Naive thymus-derived CD4-positive, alpha-beta T cell (primary cell): Measurements from ENCODE around the gene HIPK2. TPM values are rescaled to one million over a fixed set of nuclear protein-coding genes. Genes with fewer than 3 reads are reported as not detected.

ENCODE experiments used
- ATAC-seq: fragments of 150-1000 bp; cut with Tn5 transposase; 2 replicates; pipeline ENCODE4 v1.10.0; 2021; ENCODE audit warnings: mild to moderate bottlenecking, moderate library complexity
- CTCF ChIA-PET: fragments of 350-600 bp; sonication (Branson Sonifier 250); formaldehyde crosslinking; loops from one replicate; lab custom pipeline; 2021; ENCODE audit warnings: antibody characterized with exemption; lab: Charles Lee
- POLR2A ChIA-PET: fragments of 350-600 bp; sonication (Branson Sonifier 250); formaldehyde crosslinking; loops from one replicate; lab custom pipeline; 2021; ENCODE audit warnings: antibody characterized with exemption, inconsistent platforms; lab: Charles Lee
- DNase-seq, 9 donors: peaks; one replicate each; pipeline versions ENCODE4 v3.0.0 to v3.0.0-alpha.2; 2020 to 2022; ENCODE audit warnings: mixed read lengths in 1 of 9
- H3K27ac ChIP-seq: one replicate; pipeline ENCODE4 v1.7.0; 2013; ENCODE audit warnings: mild to moderate bottlenecking, low read depth, low read length, moderate library complexity
- H3K27me3 ChIP-seq, 2 donors: one replicate each; pipeline ENCODE4 v1.7.0; 2013; ENCODE audit warnings: low read length in 2 of 2, mild to moderate bottlenecking in 2 of 2, moderate library complexity in 2 of 2; ENCODE audit not compliant: control insufficient read depth in 2 of 2, insufficient read depth in 2 of 2
- H3K36me3 ChIP-seq, 3 experiments: 1 replicate in 2 of 3; 2 replicates in 1 of 3; pipeline ENCODE4 v1.7.0; 2013; ENCODE audit warnings: low read length in 3 of 3, mild to moderate bottlenecking in 3 of 3, moderate library complexity in 1 of 3; ENCODE audit not compliant: insufficient read depth in 3 of 3, control insufficient read depth in 2 of 3
- H3K4me1 ChIP-seq, 2 donors: one replicate each; pipeline ENCODE4 v1.7.0; 2013; ENCODE audit warnings: low read length in 2 of 2, mild to moderate bottlenecking in 2 of 2, moderate library complexity in 1 of 2; ENCODE audit not compliant: control insufficient read depth in 2 of 2, insufficient read depth in 2 of 2
- H3K4me3 ChIP-seq: 2 replicates; pipeline ENCODE4 v1.7.0; 2013; ENCODE audit warnings: mild to moderate bottlenecking, low read length
- H3K9me3 ChIP-seq, 3 experiments: 1 replicate in 2 of 3; 2 replicates in 1 of 3; pipeline ENCODE4 v1.7.0; 2013; ENCODE audit warnings: low read length in 3 of 3; ENCODE audit not compliant: control insufficient read depth in 2 of 3
- H3K27ac Mint-ChIP-seq, 9 donors: one replicate each; pipeline ENCODE4 v1.8.0; 2020 to 2022; ENCODE audit warnings: mixed read lengths in 9 of 9, mild to moderate bottlenecking in 8 of 9, moderate library complexity in 5 of 9, inconsistent platforms in 2 of 9
- H3K27me3 Mint-ChIP-seq, 5 donors: one replicate each; pipeline ENCODE4 v1.8.0; 2021 to 2022; ENCODE audit warnings: mixed read lengths in 5 of 5, mild to moderate bottlenecking in 1 of 5
- H3K36me3 Mint-ChIP-seq, 5 donors: one replicate each; pipeline ENCODE4 v1.8.0; 2020 to 2022; ENCODE audit warnings: mixed read lengths in 5 of 5, mild to moderate bottlenecking in 3 of 5, inconsistent platforms in 1 of 5
- H3K4me1 Mint-ChIP-seq, 7 donors: one replicate each; pipeline ENCODE4 v1.8.0; 2020 to 2022; ENCODE audit warnings: mixed read lengths in 7 of 7, mild to moderate bottlenecking in 3 of 7, inconsistent platforms in 1 of 7
- H3K4me3 Mint-ChIP-seq, 10 donors: one replicate each; pipeline ENCODE4 v1.8.0; 2020 to 2022; ENCODE audit warnings: mild to moderate bottlenecking in 10 of 10, mixed read lengths in 10 of 10, moderate library complexity in 6 of 10, inconsistent platforms in 2 of 10
- H3K9me3 Mint-ChIP-seq, 11 donors: one replicate each; pipeline ENCODE4 v1.8.0; 2020 to 2022; ENCODE audit warnings: mixed read lengths in 11 of 11, mild to moderate bottlenecking in 4 of 11, inconsistent platforms in 1 of 11, moderate library complexity in 1 of 11
- intact Hi-C, 2 donors: fragments of 100-400 bp; cut with micrococcal nuclease; formaldehyde crosslinking; loops; one replicate each; pipeline ENCODE4 v1.15.1; 2023
- polyA plus RNA-seq, 2 donors: library from polyadenylated mRNA; unstranded; fragments of 300-500 nt; fragmentation: Illumina TruSeq; gene quantifications; one replicate each; pipeline ENCODE4 v1.2.3, GENCODE V29; 2021
- total RNA-seq, 6 experiments: library from RNA in 5 of 6; stranded (reverse) in 5 of 6; gene quantifications; 1 replicate in 5 of 6; 2 replicates in 1 of 6; pipeline ENCODE4 v1.2.3 and lab custom pipeline; 2021 to 2026

The HIPK2 gene
- total and polyA plus RNA-seq, 7 experiments from 2014 or later = 4.6 to 44.0 (median 36.1) TPM

- ATAC-seq (peak; percentile 81), DNase-seq (no peak)
- Histone ChIP-seq H3K4me3 (no peak overlapping the region), H3K27me3 (no peaks in the 10 kb centered on the region), H3K4me1 (peaks cover 0 to 4% of the 10 kb centered on the region in 2 donors), H3K9me3 (no peaks in the 10 kb centered on the region), H3K27ac (no peak overlapping the region), H3K36me3 (peaks cover 3 to 30% (median 4%) of the 10 kb centered on the region in 3 experiments)
- no peaks in the 10 kb centered on the region for H3K27me3 Mint-ChIP-seq
- H3K4me3 Mint-ChIP-seq = no peak overlapping the region
- ChIA-PET POLR2A (no interaction called here), CTCF (no interaction called here)
- H3K27ac Mint-ChIP-seq = no peak overlapping the region
- H3K9me3 Mint-ChIP-seq = no peaks in the 10 kb centered on the region
- peaks cover 4 to 33% (median 25%) of the 10 kb centered on the region in 5 donors for H3K36me3 Mint-ChIP-seq
- peaks cover 2 to 23% (median 9%) of the 10 kb centered on the region in 7 donors for H3K4me1 Mint-ChIP-seq
- intact Hi-C loops = no loop called here
These were observed 58.9 kb downstream of the HIPK2 start for GRCh38 chr7:139718859-139719258.

- Mint-ChIP-seq H3K4me3 (no peak overlapping the region), H3K27ac (no peak overlapping the region), H3K36me3 (peaks cover 4 to 39% (median 25%) of the 10 kb centered on the region in 5 donors), H3K4me1 (peaks cover 0 to 17% (median 3%) of the 10 kb centered on the region in 7 donors), H3K27me3 (no peaks in the 10 kb centered on the region), H3K9me3 (no peaks in the 10 kb centered on the region)
- intact Hi-C loops = no loop called here
- ChIA-PET CTCF (no interaction called here), POLR2A (no interaction called here)
- no peaks in the 10 kb centered on the region for H3K27me3 ChIP-seq
- ATAC-seq (no peak), DNase-seq (no peak)
- H3K9me3 ChIP-seq = no peaks in the 10 kb centered on the region
- H3K36me3 ChIP-seq = peaks cover 3 to 37% (median 4%) of the 10 kb centered on the region in 3 experiments
- no peak overlapping the region for H3K4me3 ChIP-seq
- peaks cover 0 to 4% of the 10 kb centered on the region in 2 donors for H3K4me1 ChIP-seq
- H3K27ac ChIP-seq = no peak overlapping the region
These were observed 59.7 kb downstream of the HIPK2 start for GRCh38 chr7:139718141-139718540.

GRCh38 chr7:139716156-139716942 lies 61.4 kb downstream of the HIPK2 start:
- ChIA-PET CTCF (no interaction called here), POLR2A (no interaction called here)
- Mint-ChIP-seq H3K36me3 (peaks cover 7 to 52% (median 29%) of the 10 kb centered on the region in 5 donors), H3K4me1 (peaks cover 0 to 16% (median 8%) of the 10 kb centered on the region in 7 donors), H3K27ac (peak overlapping the region in 1 of 9 donors; percentile 26), H3K4me3 (no peak overlapping the region), H3K27me3 (no peaks in the 10 kb centered on the region), H3K9me3 (no peaks in the 10 kb centered on the region)
- Histone ChIP-seq H3K27ac (no peak overlapping the region), H3K4me3 (no peak overlapping the region), H3K9me3 (no peaks in the 10 kb centered on the region), H3K36me3 (peaks cover 3 to 52% (median 4%) of the 10 kb centered on the region in 3 experiments), H3K4me1 (peaks cover 0 to 4% of the 10 kb centered on the region in 2 donors), H3K27me3 (no peaks in the 10 kb centered on the region)
- ATAC-seq (no peak), DNase-seq (no peak)
- intact Hi-C loops = no loop called here

- ChIA-PET POLR2A (no interaction called here), CTCF (no interaction called here)
- no peak overlapping the region for H3K27ac Mint-ChIP-seq
- intact Hi-C loops = no loop called here
- H3K27ac ChIP-seq = no peak overlapping the region
- peaks cover 7 to 59% (median 29%) of the 10 kb centered on the region in 5 donors for H3K36me3 Mint-ChIP-seq
- no peaks in the 10 kb centered on the region for H3K27me3 ChIP-seq
- DNase-seq = no peak
- H3K9me3 ChIP-seq = no peaks in the 10 kb centered on the region
- H3K4me3 Mint-ChIP-seq = no peak overlapping the region
- H3K4me1 ChIP-seq = no peaks in the 10 kb centered on the region
- no peaks in the 10 kb centered on the region for H3K27me3 Mint-ChIP-seq
- H3K36me3 ChIP-seq = peaks cover 3 to 52% (median 4%) of the 10 kb centered on the region in 3 experiments
- no peak for ATAC-seq
- peaks cover 0 to 22% (median 13%) of the 10 kb centered on the region in 7 donors for H3K4me1 Mint-ChIP-seq
- H3K9me3 Mint-ChIP-seq = no peaks in the 10 kb centered on the region
- no peak overlapping the region for H3K4me3 ChIP-seq
These were observed 62.5 kb downstream of the HIPK2 start for GRCh38 chr7:139715194-139715815.

GRCh38 chr7:139714163-139714901 lies 63.5 kb downstream of the HIPK2 start:
- Histone ChIP-seq H3K27ac (no peak overlapping the region), H3K4me3 (no peak overlapping the region), H3K9me3 (no peaks in the 10 kb centered on the region), H3K27me3 (no peaks in the 10 kb centered on the region), H3K36me3 (peaks cover 3 to 52% (median 4%) of the 10 kb centered on the region in 3 experiments), H3K4me1 (no peaks in the 10 kb centered on the region)
- intact Hi-C loops = no loop called here
- Mint-ChIP-seq H3K27ac (no peak overlapping the region), H3K4me3 (no peak overlapping the region), H3K4me1 (peaks cover 0 to 24% (median 16%) of the 10 kb centered on the region in 7 donors), H3K9me3 (no peaks in the 10 kb centered on the region), H3K36me3 (peaks cover 7 to 65% (median 31%) of the 10 kb centered on the region in 5 donors), H3K27me3 (no peaks in the 10 kb centered on the region)
- POLR2A ChIA-PET = no interaction called here
- CTCF ChIA-PET = no interaction called here
- DNase-seq (no peak), ATAC-seq (peak; percentile 40)

GRCh38 chr7:139713526-139714162 lies 64.2 kb downstream of the HIPK2 start:
- CTCF ChIA-PET = no interaction called here
- no peaks in the 10 kb centered on the region for H3K27me3 Mint-ChIP-seq
- H3K27me3 ChIP-seq = no peaks in the 10 kb centered on the region
- ATAC-seq = no peak
- peaks cover 0 to 24% (median 16%) of the 10 kb centered on the region in 7 donors for H3K4me1 Mint-ChIP-seq
- H3K9me3 ChIP-seq = no peaks in the 10 kb centered on the region
- no peak overlapping the region for H3K27ac ChIP-seq
- POLR2A ChIA-PET = no interaction called here
- H3K4me3 Mint-ChIP-seq = no peak overlapping the region
- intact Hi-C loops = no loop called here
- peaks cover 3 to 52% (median 4%) of the 10 kb centered on the region in 3 experiments for H3K36me3 ChIP-seq
- no peak for DNase-seq
- H3K27ac Mint-ChIP-seq = no peak overlapping the region
- no peaks in the 10 kb centered on the region for H3K4me1 ChIP-seq
- no peaks in the 10 kb centered on the region for H3K9me3 Mint-ChIP-seq
- peaks cover 7 to 68% (median 34%) of the 10 kb centered on the region in 5 donors for H3K36me3 Mint-ChIP-seq
- no peak overlapping the region for H3K4me3 ChIP-seq
